K562 (cell line): ENCODE data around the gene SLC6A16. TPM values are rescaled to one million over a fixed set of nuclear protein-coding genes. Genes with fewer than 3 reads are reported as not detected.

Experiments used
- ATAC-seq: fragments of 200-7000 bp; cut with Tn5 transposase; 3 replicates; pipeline ENCODE4 v1.9.1; 2020; ENCODE audit warnings: moderate library complexity
- BruUV-seq: library from RNA; stranded (reverse); fragments of 400-500 nt; replicated peaks from 2 replicates; lab custom pipeline; 2021; lab: Mats Ljungman, UMichigan
- CTCF ChIA-PET: fragments of 300-600 bp; formaldehyde crosslinking; extraction: SDS; loops from one replicate; lab custom pipeline; 2021; ENCODE audit warnings: low intra/inter-chr PET ratio; lab: Yijun Ruan, JAX
- POLR2A ChIA-PET: fragments of 300-600, 350-650 bp; sonication (Branson Sonifier 250); formaldehyde crosslinking; extraction: SDS; loops from one replicate; lab custom pipeline; 2021; ENCODE audit warnings: antibody characterized with exemption, inconsistent platforms; lab: Yijun Ruan, JAX
- DNase-seq, 4 experiments: peaks; one replicate each; pipeline versions ENCODE4 v3.0.0 to v3.0.0-alpha.2; 2011 to 2018; ENCODE audit warnings: low spot score in 3 of 4, mixed read lengths in 3 of 4; ENCODE audit errors: extremely low read depth in 1 of 4
- FAIRE-seq: peaks from 2 replicates; lab custom pipeline; 2011; peaks lifted over from hg19 to GRCh38; lab: Jason Lieb, UNC
- H2AFZ ChIP-seq: 2 replicates; pipeline ENCODE4 v1.6.0; 2011; ENCODE audit warnings: low read depth, low read length, control low read depth, inconsistent platforms
- H3K27ac ChIP-seq: fragments of 200-600 bp; 3 replicates; pipeline ENCODE4 v1.8.0; 2011; ENCODE audit warnings: low read depth, mild to moderate bottlenecking, control low read depth, inconsistent platforms, low read length, moderate library complexity, mixed read lengths; ENCODE audit errors: extremely low read depth
- H3K27me3 ChIP-seq, 2 experiments: fragments of 300-600 bp in 1 of 2; 2 replicates in 1 of 2; 3 replicates in 1 of 2; pipeline versions ENCODE4 v1.6.0 to v1.8.0; 2011; ENCODE audit warnings: inconsistent platforms in 2 of 2, low read length in 2 of 2, mild to moderate bottlenecking in 1 of 2, mixed read lengths in 1 of 2, moderate library complexity in 1 of 2; ENCODE audit not compliant: control insufficient read depth in 2 of 2, insufficient read depth in 2 of 2
- H3K36me3 ChIP-seq: fragments of 300-600 bp; 3 replicates; pipeline ENCODE4 v1.8.0; 2011; ENCODE audit warnings: mild to moderate bottlenecking, low read length, inconsistent platforms; ENCODE audit not compliant: control insufficient read depth, insufficient read depth
- H3K4me1 ChIP-seq, 2 experiments: fragments of 200-600 bp in 1 of 2; replicated peaks in 1 of 2; 2 replicates in 1 of 2; 3 replicates in 1 of 2; pipeline versions ENCODE4 v1.5.1 to v1.8.0; 2011; ENCODE audit warnings: inconsistent platforms in 2 of 2, low read length in 2 of 2, mild to moderate bottlenecking in 1 of 2, mixed read lengths in 1 of 2, moderate library complexity in 1 of 2; ENCODE audit not compliant: control insufficient read depth in 2 of 2, insufficient read depth in 2 of 2
- H3K4me2 ChIP-seq: 2 replicates; pipeline ENCODE4 v1.6.1; 2011; ENCODE audit warnings: low read length, control low read depth, inconsistent platforms, mixed read lengths; ENCODE audit not compliant: insufficient read depth
- H3K4me3 ChIP-seq: fragments of 200-600 bp; sonication (generic), shearing (Covaris generic); 2 replicates; pipeline ENCODE4 v1.5.1; 2016; ENCODE audit warnings: control low read depth, inconsistent platforms
- H3K79me2 ChIP-seq: fragments of 200-600 bp; 3 replicates; pipeline ENCODE4 v1.8.0; 2011; ENCODE audit warnings: low read length, inconsistent platforms; ENCODE audit not compliant: control insufficient read depth, insufficient read depth
- H3K9ac ChIP-seq, 2 experiments: 2 replicates each; pipeline versions ENCODE4 v1.6.0 to v1.6.1; 2011; ENCODE audit warnings: low read depth in 2 of 2, low read length in 2 of 2, control low read depth in 1 of 2, inconsistent platforms in 1 of 2, mild to moderate bottlenecking in 1 of 2, mixed read lengths in 1 of 2; ENCODE audit not compliant: insufficient read depth in 1 of 2
- H3K9me1 ChIP-seq: one replicate; pipeline ENCODE4 v1.6.0; 2011; ENCODE audit warnings: inconsistent platforms, mild to moderate bottlenecking, low read length, moderate library complexity; ENCODE audit not compliant: control insufficient read depth, insufficient read depth
- H3K9me3 ChIP-seq: replicated peaks from 2 replicates; pipeline ENCODE4 v1.5.1; 2011; ENCODE audit warnings: low read depth, low read length, inconsistent platforms; ENCODE audit not compliant: control insufficient read depth, insufficient read depth
- H4K20me1 ChIP-seq: replicated peaks from 2 replicates; pipeline ENCODE4 v1.6.1; 2011; ENCODE audit warnings: low read length, inconsistent platforms, mixed read lengths; ENCODE audit not compliant: control insufficient read depth, insufficient read depth
- MBD1 ChIP-seq: fragments of 250-450 bp; sonication (Bioruptor Pico); IDR thresholded peaks from 2 replicates; pipeline ENCODE4 v1.8.0; 2022; ENCODE audit warnings: inconsistent platforms
- NFYB ChIP-seq: IDR thresholded peaks from 2 replicates; pipeline ENCODE4 v1.6.1; 2011; ENCODE audit warnings: mild to moderate bottlenecking, moderate library complexity; ENCODE audit not compliant: insufficient read length; ENCODE audit errors: extremely low read depth
- POLR2G ChIP-seq: fragments of 200-400 bp; formaldehyde crosslinking; IDR thresholded peaks from 2 replicates; pipeline ENCODE4 v1.6.1; 2017; ENCODE audit warnings: low read depth, mild to moderate bottlenecking, antibody characterized with exemption, low read length, moderate library complexity
- RFX1 ChIP-seq: fragments of 450-650 bp; IDR thresholded peaks from 2 replicates; pipeline ENCODE4 v1.6.1; 2016; ENCODE audit warnings: mild to moderate bottlenecking, moderate library complexity
- WGBS: fragments of 100-300 bp; shearing (Covaris generic); methylation state at CpG from one replicate; pipeline ENCODE4 v1.1.6; 2016; ENCODE audit warnings: low coverage, mixed read lengths; ENCODE audit not compliant: insufficient coverage; ENCODE audit errors: missing lambda C conversion rate; 5-methylcytosine and 5-hydroxymethylcytosine counted together
- in situ Hi-C: fragments of 300-500 bp; cut with MboI; formaldehyde crosslinking; loops from 4 replicates; pipeline ENCODE4 v1.15.0; 2018; ENCODE audit warnings: inconsistent platforms, mixed read lengths
- intact Hi-C: fragments of 100-400 bp; cut with micrococcal nuclease; formaldehyde crosslinking; loops from 2 replicates; pipeline ENCODE4 v1.14.2; 2022
- polyA plus RNA-seq, 8 experiments: library from polyadenylated mRNA; depleted of rRNA in 4 of 8; stranded (reverse) in 5 of 8; unstranded in 3 of 8; fragments of >200 nt; fragmentation: Nextera tagmentation in 2 of 8; fragmentation: Illumina TruSeq in 1 of 8; extraction: Ambion mirVana in 2 of 8; extraction: Trizol in 1 of 8; gene quantifications; 2 replicates each; pipeline versions ENCODE4 v1.2.1 to v1.2.3, GENCODE V29; 2011 to 2014; ENCODE audit warnings: inconsistent platforms in 1 of 8, missing spikeins in 1 of 8
- total RNA-seq, 7 experiments: library from RNA; depleted of rRNA in 6 of 7; stranded (reverse); fragments of >200 nt in 6 of 7; fragmentation: Illumina TruSeq in 2 of 7; extraction: Trizol in 2 of 7; gene quantifications; 2 replicates each; pipeline versions ENCODE4 v1.2.1 to v1.2.3, GENCODE V29; 2011 to 2021; ENCODE audit warnings: low replicate concordance in 1 of 7

The SLC6A16 gene
- total and polyA plus RNA-seq, 9 of the 15 experiments (the other 6 are each of a cell fraction or from before 2014, with no cell fraction given) = 0.05 to 0.95 (median 0.36) TPM

- peak; percentile 89; the same call in 1 of the 2 replicates for TF ChIP-seq MBD1 (CRISPR knock-in tag)
- TF ChIP-seq RFX1 = no peak
Observed at GRCh38 chr19:49338691-49339300, 13.8 kb upstream of the SLC6A16 start (continued).

GRCh38 chr19:49338023-49338677 is 13.2 kb upstream of the SLC6A16 start:
- Histone ChIP-seq H3K79me2 (no peaks in the 10 kb centered on the region), H3K9ac (peak overlapping the region in 1 of 2 experiments; percentile 48; a peak in 2 of 4 replicates), H2AFZ (peak overlapping the region; percentile 14; the same call in 1 of the 2 replicates), H3K4me3 (no peak overlapping the region), H3K27me3 (no peaks in the 10 kb centered on the region), H3K9me3 (no peaks in the 10 kb centered on the region), H3K36me3 (peaks cover 14% of the 10 kb centered on the region; the same call in 1 of the 3 replicates), H3K4me1 (peaks cover 40 to 68% of the 10 kb centered on the region in 2 experiments), H3K27ac (no peak overlapping the region), H3K9me1 (no peaks in the 10 kb centered on the region), H4K20me1 (no peaks in the 10 kb centered on the region), H3K4me2 (peak overlapping the region; percentile 57)
- POLR2A ChIA-PET = interaction anchor here (0.5 to 1.3 kb wide), 2 partner anchors 98 to 158 kb away, joined by 3 to 4 read pairs; no protein-coding TSS in a partner anchor
- in situ Hi-C loops (no loop called here), intact Hi-C loops (no loop called here)
- no peak for DNase-seq
- CTCF ChIA-PET = no interaction called here
- no TSS peak for BruUV-seq
- no peak for ATAC-seq
- no peak for FAIRE-seq
- no peak for TF ChIP-seq NFYB
- 0 out of 2 replicates have a peak, but pooled peaks have one; percentile 38 for TF ChIP-seq POLR2G
- WGBS = 80% methylated on average over 23 of the region's 34 CpGs
